Measurements from ENCODE around the gene TBC1D24.
"Not testable (repeated sequence)": the region's sequence is repeated elsewhere in the genome, so short reads cannot be mapped to it uniquely, and the experiment has no call there.

Gene TBC1D24

DNA sequence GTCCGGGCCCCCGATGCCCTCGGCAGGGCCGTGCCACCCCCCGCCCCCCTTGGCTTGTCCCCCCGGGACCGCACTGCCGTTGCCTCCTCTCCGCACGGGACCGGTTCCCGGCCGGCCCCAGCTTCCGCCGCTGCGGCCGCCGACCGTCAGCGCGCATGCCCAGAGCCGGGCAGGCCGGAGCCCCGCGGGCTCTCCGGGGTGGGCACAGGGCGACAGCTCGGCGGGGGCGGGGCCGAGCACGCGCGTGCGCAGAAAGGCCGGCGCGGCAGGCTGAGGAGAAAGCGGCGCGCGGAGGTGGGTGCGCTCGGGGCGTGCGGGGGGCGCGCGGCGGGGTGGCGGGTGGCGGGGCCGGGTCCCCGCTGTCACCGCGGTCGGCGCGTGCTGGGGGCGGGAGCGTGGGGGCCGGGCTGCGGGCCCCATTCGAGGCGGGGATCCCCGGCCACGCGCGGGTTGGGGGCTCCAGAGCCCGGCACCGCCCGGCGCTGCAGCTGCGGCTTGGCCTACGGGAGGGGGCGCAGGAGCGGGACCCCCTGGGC is at the start of gene TBC1D24:
TSS of gene TBC1D24 (plus strand) at position 251 of the 536 bp plus-strand sequence. CDS start 21,022 bp downstream, outside the sequence.
- no peaks in the 10 kb centered on the region for H3K9me3 ChIP-seq (ENCODE audit: control insufficient read depth, low read length)
- peak within 1 kb of the TSS; percentile 69 for H3K9ac ChIP-seq (ENCODE audit: low read length)
- H3K4me1 ChIP-seq (ENCODE audit: control insufficient read depth, insufficient read depth, low read length), result peaks cover 25% of the 10 kb centered on the region
- peak within 1 kb of the TSS; percentile 41 for H3K4me3 ChIP-seq (ENCODE audit: low read length)
- peaks cover 36% of the 10 kb centered on the region for H3K27me3 ChIP-seq (ENCODE audit: control insufficient read depth, insufficient read depth, low read length)
- H3K36me3 ChIP-seq (ENCODE audit: control insufficient read depth, insufficient read depth, low read length), result no peaks in the 10 kb centered on the region

DNA sequence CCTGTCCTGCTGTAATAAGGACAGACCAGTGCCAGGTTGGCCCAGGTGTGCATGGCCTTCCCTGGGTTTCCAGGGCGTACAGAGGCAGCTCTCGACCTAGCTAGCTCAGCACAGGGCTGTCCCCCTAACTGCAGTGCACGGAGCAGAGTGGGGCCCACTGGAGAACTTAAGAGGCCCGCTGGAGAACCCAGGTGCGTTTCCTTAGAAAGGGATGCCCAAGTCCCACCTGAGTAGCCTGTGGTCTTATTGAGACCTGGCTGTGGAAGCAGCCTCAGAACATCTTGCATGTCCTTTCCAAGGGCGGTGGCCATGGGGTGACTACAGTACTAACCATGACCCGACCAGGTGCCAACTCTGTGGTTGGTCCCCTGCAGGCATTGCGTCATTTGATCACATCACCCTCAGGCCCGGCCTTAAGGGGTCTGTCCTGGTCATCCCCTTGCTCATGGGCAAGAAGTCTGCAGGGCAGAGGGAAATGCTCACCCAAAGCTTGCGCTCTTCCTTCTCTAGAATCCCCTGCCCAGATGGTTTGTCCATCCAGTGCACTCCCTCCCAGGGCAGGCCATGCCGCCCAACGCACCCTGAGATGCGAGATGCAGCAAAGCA is 49.0 kb upstream of the TBC1D24 start:
- Histone ChIP-seq H3K9ac (ENCODE audit: low read length) (no peak overlapping the region), H3K36me3 (ENCODE audit: control insufficient read depth, insufficient read depth, low read length) (no peaks in the 10 kb centered on the region), H3K9me3 (ENCODE audit: control insufficient read depth, low read length) (no peaks in the 10 kb centered on the region), H3K4me1 (ENCODE audit: control insufficient read depth, insufficient read depth, low read length) (peaks cover 19% of the 10 kb centered on the region), H3K4me3 (ENCODE audit: low read length) (no peak overlapping the region), H3K27me3 (ENCODE audit: control insufficient read depth, insufficient read depth, low read length) (no peaks in the 10 kb centered on the region)

- no peaks in the 10 kb centered on the region for H3K9me3 ChIP-seq (ENCODE audit: control insufficient read depth, low read length)
- H3K36me3 ChIP-seq (ENCODE audit: control insufficient read depth, insufficient read depth, low read length), result no peaks in the 10 kb centered on the region
- H3K27me3 ChIP-seq (ENCODE audit: control insufficient read depth, insufficient read depth, low read length), result no peaks in the 10 kb centered on the region
- no peak overlapping the region for H3K9ac ChIP-seq (ENCODE audit: low read length)
- H3K4me3 ChIP-seq (ENCODE audit: low read length), result no peak overlapping the region
- peaks cover 19% of the 10 kb centered on the region for H3K4me1 ChIP-seq (ENCODE audit: control insufficient read depth, insufficient read depth, low read length)
These were observed 48.0 kb upstream of the TBC1D24 start for GRCh38 chr16:2426941-2427361.

GRCh38 chr16:2427526-2427925 is 47.4 kb upstream of the TBC1D24 start:
- no peak overlapping the region for H3K9ac ChIP-seq (ENCODE audit: low read length)
- no peaks in the 10 kb centered on the region for H3K36me3 ChIP-seq (ENCODE audit: control insufficient read depth, insufficient read depth, low read length)
- no peak overlapping the region for H3K4me3 ChIP-seq (ENCODE audit: low read length)
- no peaks in the 10 kb centered on the region for H3K9me3 ChIP-seq (ENCODE audit: control insufficient read depth, low read length)
- no peaks in the 10 kb centered on the region for H3K27me3 ChIP-seq (ENCODE audit: control insufficient read depth, insufficient read depth, low read length)
- peaks cover 19% of the 10 kb centered on the region for H3K4me1 ChIP-seq (ENCODE audit: control insufficient read depth, insufficient read depth, low read length)

GRCh38 chr16:2428051-2428783 is 46.7 kb upstream of the TBC1D24 start:
- peaks cover 19% of the 10 kb centered on the region for H3K4me1 ChIP-seq (ENCODE audit: control insufficient read depth, insufficient read depth, low read length)
- peak overlapping the region; percentile 72 for H3K9ac ChIP-seq (ENCODE audit: low read length)

GRCh38 chr16:2428784-2429033 is 46.2 kb upstream of the TBC1D24 start:
- Histone ChIP-seq H3K36me3 (ENCODE audit: control insufficient read depth, insufficient read depth, low read length) (no peaks in the 10 kb centered on the region), H3K27me3 (ENCODE audit: control insufficient read depth, insufficient read depth, low read length) (no peaks in the 10 kb centered on the region), H3K9ac (ENCODE audit: low read length) (peak overlapping the region; percentile 72), H3K4me3 (ENCODE audit: low read length) (peak overlapping the region; percentile 63), H3K4me1 (ENCODE audit: control insufficient read depth, insufficient read depth, low read length) (peaks cover 19% of the 10 kb centered on the region), H3K9me3 (ENCODE audit: control insufficient read depth, low read length) (no peaks in the 10 kb centered on the region)

More at GRCh38 chr16:2428051-2428783, 46.7 kb upstream of the TBC1D24 start:
- H3K9me3 ChIP-seq (ENCODE audit: control insufficient read depth, low read length), result no peaks in the 10 kb centered on the region
- no peaks in the 10 kb centered on the region for H3K27me3 ChIP-seq (ENCODE audit: control insufficient read depth, insufficient read depth, low read length)
- H3K4me3 ChIP-seq (ENCODE audit: low read length), result peak overlapping the region; percentile 63
- no peaks in the 10 kb centered on the region for H3K36me3 ChIP-seq (ENCODE audit: control insufficient read depth, insufficient read depth, low read length)

DNA sequence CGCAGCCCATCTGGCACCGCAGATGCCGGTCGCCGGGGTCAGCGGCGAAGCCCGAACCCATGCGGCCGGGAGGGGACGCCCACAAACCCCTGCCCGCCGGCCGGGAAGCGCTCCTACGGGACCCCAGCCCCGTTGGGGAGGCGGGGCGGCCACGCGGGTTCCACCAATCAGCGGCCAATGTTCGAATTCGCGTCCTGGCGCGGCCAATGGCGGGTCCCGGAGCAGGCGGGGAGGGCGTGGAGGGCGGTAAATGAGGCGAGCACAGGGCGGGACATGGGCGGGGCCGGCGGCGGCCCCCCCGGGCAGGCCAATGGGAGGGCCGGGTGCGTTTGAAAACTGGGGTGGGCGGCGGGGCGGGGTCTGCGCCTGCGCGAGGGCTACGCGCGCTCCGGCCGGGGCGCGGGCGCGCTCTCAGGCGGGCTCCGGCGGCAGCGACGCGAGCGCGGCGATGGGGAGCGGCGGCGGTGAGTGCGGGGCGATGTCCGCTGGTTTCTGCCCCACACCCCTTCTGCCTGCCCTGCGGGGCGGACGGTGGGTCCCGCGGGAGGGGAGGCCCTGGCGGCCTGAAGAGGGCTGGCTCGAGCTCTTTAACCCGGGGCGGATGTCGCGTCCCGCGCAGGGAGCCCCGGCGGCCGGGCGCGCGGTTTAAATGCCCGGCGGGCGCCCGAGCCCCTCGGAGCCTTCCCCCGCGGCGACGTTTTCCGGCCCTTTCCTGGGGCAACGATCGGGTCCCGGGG is 45.7 kb upstream of the TBC1D24 start, which contains the start of gene CCNF:
TSS of gene CCNF (plus strand) at position 414 of the 737 bp plus-strand sequence. CDS start at position 449, 35 bp downstream.
- H3K4me1 ChIP-seq (ENCODE audit: control insufficient read depth, insufficient read depth, low read length), result peaks cover 19% of the 10 kb centered on the region
- peak within 1 kb of the TSS; percentile 72 for H3K9ac ChIP-seq (ENCODE audit: low read length)
- peak within 1 kb of the TSS; percentile 63 for H3K4me3 ChIP-seq (ENCODE audit: low read length)
- no peaks in the 10 kb centered on the region for H3K9me3 ChIP-seq (ENCODE audit: control insufficient read depth, low read length)
- no peaks in the 10 kb centered on the region for H3K36me3 ChIP-seq (ENCODE audit: control insufficient read depth, insufficient read depth, low read length)
- no peaks in the 10 kb centered on the region for H3K27me3 ChIP-seq (ENCODE audit: control insufficient read depth, insufficient read depth, low read length)

DNA sequence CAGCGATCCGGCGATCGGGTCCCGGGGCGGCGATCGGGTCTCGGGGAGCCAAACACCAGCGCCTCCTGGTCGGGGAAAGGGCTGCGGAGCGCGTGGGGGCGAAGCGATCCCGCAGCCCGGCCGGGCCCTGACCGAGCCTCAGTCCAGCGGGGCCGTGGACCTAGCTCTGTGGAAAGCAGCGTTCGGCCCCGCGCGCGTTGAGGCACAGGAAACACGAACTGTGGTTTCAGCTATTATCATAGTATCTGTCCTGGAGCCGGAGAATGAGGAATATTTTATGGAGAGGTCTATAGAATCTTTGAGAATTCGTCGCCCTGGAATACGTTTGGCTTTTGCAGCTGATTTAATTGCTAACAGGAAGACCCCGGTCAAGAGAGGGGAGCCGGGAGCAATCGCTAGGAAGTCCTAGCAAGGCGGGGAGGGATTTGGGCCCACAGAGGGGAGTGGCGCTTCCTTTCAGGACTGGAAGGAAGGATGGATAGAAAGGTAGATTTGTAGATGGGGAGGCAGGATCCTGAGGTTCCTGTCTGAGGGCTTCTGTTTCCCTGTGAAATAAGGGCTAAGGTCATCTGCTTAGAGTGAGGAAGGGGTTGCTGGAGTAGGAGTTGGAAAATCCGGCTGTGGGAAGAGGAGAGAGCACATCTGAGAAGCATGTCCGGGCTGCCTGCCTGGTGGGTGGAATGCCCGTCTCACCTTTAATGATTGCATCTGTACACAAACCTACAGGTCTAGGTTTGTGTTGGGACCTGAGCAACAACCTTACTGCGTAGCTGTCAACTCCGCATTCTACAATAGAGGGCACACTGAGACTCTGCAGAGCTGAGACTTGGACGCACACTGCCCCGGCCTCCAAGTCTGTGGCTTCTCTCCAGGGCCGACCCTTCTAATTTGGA is 44.9 kb upstream of the TBC1D24 start:
- H3K9ac ChIP-seq (ENCODE audit: low read length), result peak overlapping the region; percentile 56
- H3K4me3 ChIP-seq (ENCODE audit: low read length), result peak overlapping the region; percentile 50
- H3K27me3 ChIP-seq (ENCODE audit: control insufficient read depth, insufficient read depth, low read length), result no peaks in the 10 kb centered on the region
- H3K4me1 ChIP-seq (ENCODE audit: control insufficient read depth, insufficient read depth, low read length), result peaks cover 19% of the 10 kb centered on the region
- no peaks in the 10 kb centered on the region for H3K36me3 ChIP-seq (ENCODE audit: control insufficient read depth, insufficient read depth, low read length)
- no peaks in the 10 kb centered on the region for H3K9me3 ChIP-seq (ENCODE audit: control insufficient read depth, low read length)

GRCh38 chr16:2432286-2432685 is 42.6 kb upstream of the TBC1D24 start:
- Histone ChIP-seq H3K36me3 (ENCODE audit: control insufficient read depth, insufficient read depth, low read length) (no peaks in the 10 kb centered on the region), H3K4me3 (ENCODE audit: low read length) (no peak overlapping the region), H3K27me3 (ENCODE audit: control insufficient read depth, insufficient read depth, low read length) (no peaks in the 10 kb centered on the region), H3K9ac (ENCODE audit: low read length) (no peak overlapping the region), H3K9me3 (ENCODE audit: control insufficient read depth, low read length) (no peaks in the 10 kb centered on the region), H3K4me1 (ENCODE audit: control insufficient read depth, insufficient read depth, low read length) (peaks cover 19% of the 10 kb centered on the region)

DNA sequence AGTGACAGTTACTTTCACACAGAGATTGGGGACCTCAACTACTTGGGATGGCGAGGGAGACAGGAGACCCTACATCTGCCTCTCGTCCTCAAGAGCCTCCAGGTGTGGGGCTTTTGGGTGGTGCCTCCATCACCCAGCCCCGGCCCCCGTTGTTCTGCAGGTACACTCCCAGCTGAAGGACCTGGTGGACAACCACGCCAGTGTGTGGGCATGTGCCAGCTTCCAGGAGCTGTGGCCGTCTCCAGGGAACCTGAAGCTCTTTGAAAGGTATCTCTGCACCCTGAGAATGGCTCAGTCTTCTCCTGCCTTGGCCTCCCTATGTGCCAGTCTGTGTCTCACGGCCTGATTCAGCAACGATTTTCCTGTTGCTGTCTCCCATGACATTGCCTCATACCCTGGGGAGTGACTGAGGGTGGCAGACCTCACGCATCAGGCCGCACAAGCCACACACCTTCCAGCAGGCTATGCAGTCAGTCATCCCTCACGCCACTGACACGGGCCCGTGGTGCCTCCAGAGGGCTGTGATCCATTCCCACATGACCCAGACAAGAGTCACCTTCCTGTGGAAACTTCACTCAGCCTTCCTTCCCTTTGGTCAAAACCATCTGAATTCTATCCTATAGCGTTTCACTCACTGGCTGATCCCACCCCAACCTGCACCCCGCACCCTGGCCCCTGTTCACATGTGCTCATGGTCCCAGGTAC is 42.0 kb upstream of the TBC1D24 start:
- Histone ChIP-seq H3K36me3 (ENCODE audit: control insufficient read depth, insufficient read depth, low read length) (no peaks in the 10 kb centered on the region), H3K27me3 (ENCODE audit: control insufficient read depth, insufficient read depth, low read length) (no peaks in the 10 kb centered on the region)

GRCh38 chr16:2435236-2435635 is 39.7 kb upstream of the TBC1D24 start:
- H3K4me1 ChIP-seq (ENCODE audit: control insufficient read depth, insufficient read depth, low read length); H3K9me3 ChIP-seq (ENCODE audit: control insufficient read depth, low read length); H3K9ac ChIP-seq (ENCODE audit: low read length); H3K4me3 ChIP-seq (ENCODE audit: low read length); H3K36me3 ChIP-seq (ENCODE audit: control insufficient read depth, insufficient read depth, low read length); H3K27me3 ChIP-seq (ENCODE audit: control insufficient read depth, insufficient read depth, low read length): not testable (repeated sequence)

More for the DNA sequence above, 42.0 kb upstream of the TBC1D24 start:
- no peaks in the 10 kb centered on the region for H3K9me3 ChIP-seq (ENCODE audit: control insufficient read depth, low read length)
- no peak overlapping the region for H3K4me3 ChIP-seq (ENCODE audit: low read length)
- H3K9ac ChIP-seq (ENCODE audit: low read length), result no peak overlapping the region
- peaks cover 16% of the 10 kb centered on the region for H3K4me1 ChIP-seq (ENCODE audit: control insufficient read depth, insufficient read depth, low read length)

Measured in mucosa of stomach (tissue), 1 donor.